HS-5 (cell line): Measurements from ENCODE around the gene GPLD1.
"Not testable (repeated sequence)": the region's sequence is repeated elsewhere in the genome, so short reads cannot be mapped to it uniquely, and the experiment has no call there.

ENCODE experiments used
- DNase-seq: peaks from one replicate; pipeline ENCODE4 v3.0.0-alpha.2; 2012; ENCODE audit warnings: low read depth

Gene GPLD1

GRCh38 chr6:24410622-24411021 is 78.8 kb downstream of the GPLD1 start:
- DNase-seq = no peak

GRCh38 chr6:24408719-24409410 is 80.5 kb downstream of the GPLD1 start:
- DNase-seq = no peak

GRCh38 chr6:24405262-24405661 is 84.1 kb downstream of the GPLD1 start:
- no peak for DNase-seq

GRCh38 chr6:24403501-24403824 is 85.9 kb downstream of the GPLD1 start:
- DNase-seq = no peak

GRCh38 chr6:24402697-24403500 is 86.5 kb downstream of the GPLD1 start, which contains the start of gene MRS2:
Gene MRS2, plus strand, starts transcription at chr6:24402936. Its CDS starts 111 bp downstream, at chr6:24403047.
- DNase-seq = peak; percentile 19

GRCh38 chr6:24401458-24401857 is 87.9 kb downstream of the GPLD1 start:
- DNase-seq = no peak

- DNase-seq = not testable (repeated sequence)
These were observed 89.0 kb downstream of the GPLD1 start for GRCh38 chr6:24400045-24401039.

GRCh38 chr6:24397631-24398030 is 91.7 kb downstream of the GPLD1 start:
- no peak for DNase-seq

GRCh38 chr6:24396824-24397223 is 92.6 kb downstream of the GPLD1 start:
- DNase-seq = no peak

GRCh38 chr6:24394780-24395437 is 94.5 kb downstream of the GPLD1 start:
- DNase-seq = peak; percentile 78

- DNase-seq = no peak
These were observed 95.2 kb downstream of the GPLD1 start for GRCh38 chr6:24394061-24394779.

- DNase-seq = no peak
These were observed 97.5 kb downstream of the GPLD1 start for GRCh38 chr6:24391756-24392405.

- no peak for DNase-seq
These were observed 98.2 kb downstream of the GPLD1 start for GRCh38 chr6:24391208-24391607.

GRCh38 chr6:24387818-24388217 is 101.6 kb downstream of the GPLD1 start:
- DNase-seq = no peak

GRCh38 chr6:24385536-24386269 is 103.7 kb downstream of the GPLD1 start:
- DNase-seq = no peak

GRCh38 chr6:24384369-24385130 is 104.8 kb downstream of the GPLD1 start:
- not testable (repeated sequence) for DNase-seq

GRCh38 chr6:24382891-24383494 is 106.4 kb downstream of the GPLD1 start:
- DNase-seq = not testable (repeated sequence)

- DNase-seq = no peak
These were observed 107.2 kb downstream of the GPLD1 start for GRCh38 chr6:24382220-24382540.
